Common myeloid progenitor, CD34-positive (primary cell): Measurements from ENCODE around the gene CDC42BPG.

Experiments
- CTCF ChIA-PET: fragments of 350-600 bp; sonication (Branson Sonifier 250); formaldehyde crosslinking; loops from one replicate; lab custom pipeline; 2021; ENCODE audit warnings: antibody characterized with exemption; lab: Charles Lee
- POLR2A ChIA-PET: fragments of 350-600 bp; sonication (Branson Sonifier 250); formaldehyde crosslinking; loops from one replicate; lab custom pipeline; 2021; ENCODE audit warnings: antibody characterized with exemption; lab: Charles Lee
- DNase-seq, 3 donors: peaks; one replicate each; pipeline versions ENCODE4 v3.0.0 to v3.0.0-alpha.2; 2013
- H3K27ac ChIP-seq, 2 experiments: 1 replicate in 1 of 2; 2 replicates in 1 of 2; pipeline ENCODE4 v1.7.0; 2013; ENCODE audit warnings: inconsistent platforms in 2 of 2, low read length in 2 of 2, mild to moderate bottlenecking in 2 of 2, low read depth in 1 of 2, moderate library complexity in 1 of 2; ENCODE audit not compliant: severe bottlenecking in 2 of 2, insufficient read depth in 1 of 2, poor library complexity in 1 of 2
- H3K27me3 ChIP-seq, 5 experiments: replicated peaks in 2 of 5; 1 replicate in 3 of 5; 2 replicates in 2 of 5; pipeline versions ENCODE4 v1.6.1 to v1.7.0; 2013; ENCODE audit warnings: low read length in 4 of 5, mild to moderate bottlenecking in 2 of 5, moderate library complexity in 2 of 5, inconsistent platforms in 1 of 5; ENCODE audit not compliant: insufficient read depth in 5 of 5, control insufficient read depth in 4 of 5
- H3K36me3 ChIP-seq, 4 experiments: 1 replicate in 2 of 4; 2 replicates in 2 of 4; pipeline versions ENCODE4 v1.6.1 to v1.7.0; 2013; ENCODE audit warnings: low read length in 3 of 4, control low read depth in 1 of 4, mild to moderate bottlenecking in 1 of 4; ENCODE audit not compliant: control insufficient read depth in 4 of 4, insufficient read depth in 4 of 4
- H3K4me1 ChIP-seq, 4 experiments: 1 replicate in 3 of 4; 2 replicates in 1 of 4; pipeline versions ENCODE4 v1.6.1 to v1.7.1; 2013; ENCODE audit warnings: low read length in 3 of 4, mild to moderate bottlenecking in 3 of 4, control low read depth in 1 of 4, inconsistent platforms in 1 of 4, moderate library complexity in 1 of 4; ENCODE audit not compliant: control insufficient read depth in 4 of 4, insufficient read depth in 4 of 4; ENCODE audit errors: control extremely low read depth in 1 of 4
- H3K4me3 ChIP-seq, 7 experiments: 1 replicate in 4 of 7; 2 replicates in 3 of 7; pipeline versions ENCODE4 v1.5.1 to v1.7.0; 2013; ENCODE audit warnings: mild to moderate bottlenecking in 7 of 7, low read length in 6 of 7, moderate library complexity in 6 of 7, inconsistent platforms in 2 of 7, low read depth in 2 of 7, control low read depth in 1 of 7; ENCODE audit not compliant: insufficient read depth in 4 of 7, control insufficient read depth in 1 of 7; ENCODE audit errors: extremely low read depth in 1 of 7
- H3K9me3 ChIP-seq, 5 experiments: 1 replicate in 4 of 5; 2 replicates in 1 of 5; pipeline versions ENCODE4 v1.6.1 to v1.7.1; 2013; ENCODE audit warnings: low read length in 4 of 5, mild to moderate bottlenecking in 2 of 5, inconsistent platforms in 1 of 5, low read depth in 1 of 5, moderate library complexity in 1 of 5; ENCODE audit not compliant: control insufficient read depth in 4 of 5, insufficient read depth in 2 of 5; ENCODE audit errors: control extremely low read depth in 1 of 5
- WGBS: methylation state at CpG from one replicate; pipeline ENCODE4 v1.1.5; 2013; ENCODE audit not compliant: insufficient coverage; 5-methylcytosine and 5-hydroxymethylcytosine counted together

Gene CDC42BPG

DNA sequence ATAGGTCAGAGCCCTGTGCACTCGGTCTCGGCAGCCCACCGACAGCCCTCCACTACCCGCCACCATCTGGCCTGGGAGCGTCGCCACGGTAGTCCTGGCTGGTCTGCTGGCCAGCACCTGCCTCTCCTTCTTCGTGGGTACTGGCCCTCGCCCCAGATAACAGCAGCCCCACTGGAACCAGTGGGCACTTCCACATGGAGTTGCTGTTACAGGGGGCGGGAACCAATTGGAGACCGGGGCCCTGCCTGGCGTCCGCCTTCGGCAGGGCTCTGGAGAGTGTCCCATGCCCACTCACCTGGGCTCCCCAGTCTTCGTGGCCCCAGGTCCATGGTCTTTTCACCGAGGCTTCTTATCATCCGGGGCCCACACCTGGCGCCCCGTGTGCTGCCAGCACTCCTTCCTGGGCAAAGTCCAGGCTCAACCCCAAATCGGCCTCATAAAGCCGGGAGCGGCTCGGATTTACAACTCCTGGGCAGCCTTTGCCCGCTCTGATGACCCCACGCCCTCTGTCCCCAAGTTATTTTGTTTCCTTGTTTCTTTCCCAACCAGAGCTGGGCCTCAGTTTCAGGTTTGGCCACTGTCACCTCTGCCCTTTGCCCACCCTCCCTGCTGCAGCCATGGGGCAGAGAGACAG is 46.9 kb upstream of the CDC42BPG start:
- ChIA-PET CTCF (interaction anchor here (1.4 to 36.3 kb wide), 5 partner anchors 7 to 100 kb away, joined by 3 to 1071 read pairs (median 25); partner anchors contain the start of genes CDC42BPG and EHD1), POLR2A (interaction anchor here (1.4 kb wide), 1 partner anchor 13 kb away, joined by 5 read pairs; the partner anchor contains the start of gene EHD1)
- H3K27ac ChIP-seq: no peak overlapping the region
- H3K9me3 ChIP-seq: no peaks in the 10 kb centered on the region
- peaks cover 0 to 17% (median 6%) of the 10 kb centered on the region in 4 experiments for H3K36me3 ChIP-seq
- H3K4me1 ChIP-seq: peaks cover 3 to 43% (median 26%) of the 10 kb centered on the region in 4 experiments
- DNase-seq: no peak
- 97% methylated on average over 25 of the region's 25 CpGs for WGBS
- H3K4me3 ChIP-seq: no peak overlapping the region
- H3K27me3 ChIP-seq: no peaks in the 10 kb centered on the region

DNA sequence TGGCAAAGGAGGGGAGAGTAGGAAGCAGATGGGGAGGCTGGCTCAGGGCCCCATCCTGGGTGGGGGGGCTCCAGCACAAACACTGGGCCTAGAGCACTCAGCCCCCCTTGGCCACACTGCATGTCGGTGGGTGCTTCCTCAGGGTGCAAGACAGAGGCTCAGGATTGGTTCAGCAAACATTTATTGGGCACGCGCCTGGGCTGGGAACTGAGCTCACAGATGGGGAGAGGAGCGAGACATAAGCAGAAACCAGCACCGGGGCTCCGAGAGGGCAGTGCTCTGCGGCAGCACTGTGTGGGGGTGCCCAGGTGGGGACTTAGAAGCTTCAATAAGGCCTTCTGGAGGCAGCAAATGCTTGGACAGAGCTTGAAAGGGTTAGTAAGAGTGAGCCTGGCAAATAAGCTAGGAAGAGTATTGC is 46.1 kb upstream of the CDC42BPG start:
- CTCF ChIA-PET: interaction anchor here (1.1 to 36.3 kb wide), 5 partner anchors 11 to 103 kb away, joined by 3 to 1071 read pairs (median 3); partner anchors contain the start of genes CDC42BPG and EHD1
- no peak overlapping the region for H3K4me3 ChIP-seq
- peaks cover 0 to 11% (median 4%) of the 10 kb centered on the region in 4 experiments for H3K36me3 ChIP-seq
- no peak overlapping the region for H3K27ac ChIP-seq
- no peaks in the 10 kb centered on the region for H3K27me3 ChIP-seq
- no peak for DNase-seq
- peaks cover 3 to 51% (median 27%) of the 10 kb centered on the region in 4 experiments for H3K4me1 ChIP-seq
- H3K9me3 ChIP-seq: no peaks in the 10 kb centered on the region
- WGBS: 94% methylated on average over 6 of the region's 7 CpGs
- POLR2A ChIA-PET: interaction anchor here (0.6 to 1.4 kb wide), 2 partner anchors 12 to 33 kb away, joined by 3 to 5 read pairs; partner anchors contain the start of gene EHD1

DNA sequence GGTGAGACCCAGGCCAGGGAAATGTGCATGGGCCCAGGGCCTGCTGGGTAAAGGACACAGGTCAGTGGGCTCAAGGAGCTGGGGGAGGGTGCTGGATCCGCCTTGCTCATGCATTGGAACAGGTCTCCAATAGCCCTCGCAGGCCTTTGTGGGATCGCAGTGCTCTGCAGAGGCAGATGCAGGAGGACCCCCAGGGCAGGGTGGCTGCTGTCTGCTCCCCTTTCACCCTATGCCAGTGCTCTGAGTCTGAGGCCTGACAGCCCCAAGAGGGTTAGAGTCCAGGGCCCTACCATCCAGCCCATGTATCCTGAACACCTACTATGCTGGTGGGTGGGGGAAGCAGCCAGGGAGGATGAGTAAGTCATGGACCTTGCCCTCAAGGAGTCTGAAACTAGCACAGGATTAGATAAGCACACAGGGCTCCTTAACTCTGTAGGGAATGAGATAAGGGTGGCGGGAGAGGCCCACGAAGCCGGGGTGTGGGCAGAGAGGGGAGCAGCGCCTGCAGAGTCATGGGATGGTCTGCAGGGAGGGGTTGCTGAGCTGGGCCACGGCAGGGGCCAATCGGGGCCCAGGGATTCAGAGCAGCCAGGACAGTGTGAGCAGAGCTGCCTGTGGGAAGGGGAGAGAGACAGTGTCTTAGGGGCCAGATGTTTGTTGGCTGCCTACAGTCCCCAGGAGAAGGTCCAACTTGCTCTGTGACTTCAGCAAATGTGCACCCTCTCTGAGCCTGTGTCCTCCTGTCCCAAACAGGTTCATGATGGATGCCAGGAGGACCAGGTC is 44.5 kb upstream of the CDC42BPG start:
- H3K4me3 ChIP-seq: no peak overlapping the region
- peak overlapping the region in 1 of 2 experiments; percentile 40 for H3K27ac ChIP-seq
- CTCF ChIA-PET: interaction anchor here (0.6 to 36.3 kb wide), 8 partner anchors 11 to 170 kb away, joined by 3 to 1071 read pairs (median 3); partner anchors contain the start of genes CDC42BPG and NAALADL1
- 67% methylated on average over 9 of the region's 9 CpGs for WGBS
- H3K36me3 ChIP-seq: no peaks in the 10 kb centered on the region
- H3K9me3 ChIP-seq: no peaks in the 10 kb centered on the region
- POLR2A ChIA-PET: no interaction called here
- H3K27me3 ChIP-seq: no peaks in the 10 kb centered on the region
- peaks cover 3 to 55% (median 24%) of the 10 kb centered on the region in 4 experiments for H3K4me1 ChIP-seq
- DNase-seq: peak; percentile 35 to 70 (median 58)

DNA sequence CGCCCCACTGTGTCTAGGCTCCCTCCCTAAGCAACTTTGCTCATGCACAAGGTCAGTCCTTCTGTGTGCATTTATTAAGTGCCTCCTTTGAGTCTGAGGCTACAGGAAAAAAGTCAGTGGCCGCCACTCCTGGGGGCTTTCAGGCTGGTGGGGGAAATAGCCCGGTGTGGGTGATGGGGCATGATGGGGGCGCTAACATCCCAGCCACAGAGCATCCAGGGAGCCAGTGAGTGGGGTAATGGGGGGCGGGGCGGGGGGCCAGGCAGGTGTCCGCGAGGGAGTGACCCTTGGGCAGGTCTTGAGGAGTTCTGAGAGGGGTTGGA is 43.9 kb upstream of the CDC42BPG start:
- no peaks in the 10 kb centered on the region for H3K27me3 ChIP-seq
- H3K4me1 ChIP-seq: peaks cover 3 to 49% (median 22%) of the 10 kb centered on the region in 4 experiments
- H3K27ac ChIP-seq: peak overlapping the region in 1 of 2 experiments; percentile 40
- H3K36me3 ChIP-seq: no peaks in the 10 kb centered on the region
- DNase-seq: no peak
- peak overlapping the region in 4 of 7 experiments; percentile 30 to 77 (median 56) for H3K4me3 ChIP-seq
- 74% methylated on average over 7 of the region's 8 CpGs for WGBS
- no peaks in the 10 kb centered on the region for H3K9me3 ChIP-seq
- POLR2A ChIA-PET: interaction anchor here (0.5 to 1.4 kb wide), 3 partner anchors 10 to 105 kb away, joined by 3 to 5 read pairs (median 4); partner anchors contain the start of gene EHD1
- CTCF ChIA-PET: interaction anchor here (0.7 to 36.3 kb wide), 6 partner anchors 8 to 170 kb away, joined by 3 to 1071 read pairs (median 4); partner anchors contain the start of genes CDC42BPG and NAALADL1

DNA sequence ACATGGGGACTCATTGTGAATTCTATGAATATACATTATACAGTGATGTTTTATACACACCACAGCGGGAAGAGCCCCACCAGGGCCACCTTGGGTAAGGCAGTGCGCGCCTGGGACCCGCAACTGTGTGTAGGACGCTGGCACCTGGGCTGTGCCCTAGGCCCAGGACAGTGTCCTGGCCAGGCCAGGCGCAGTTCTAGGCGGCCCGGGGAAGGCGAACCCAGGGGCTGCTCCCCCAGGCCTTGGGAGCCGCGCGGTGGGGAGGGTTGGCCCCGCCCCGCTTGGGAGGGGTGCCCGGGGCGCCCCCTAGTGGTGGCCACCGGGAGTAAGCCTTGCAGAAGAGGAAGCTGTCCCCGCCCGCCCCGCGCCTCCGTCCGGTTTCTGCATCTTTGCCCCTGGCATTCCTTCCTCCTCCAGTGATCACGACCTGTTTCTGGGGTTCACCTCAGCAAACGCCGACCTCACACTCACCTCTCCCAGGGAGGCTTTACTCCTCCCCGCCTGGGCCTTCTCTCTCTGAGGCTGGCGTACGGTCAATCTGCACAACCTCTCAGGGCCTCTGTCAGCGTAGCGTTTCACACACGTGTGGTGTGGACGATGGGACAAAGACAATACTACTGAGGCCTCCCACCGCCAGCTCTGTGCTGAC is 43.4 kb upstream of the CDC42BPG start:
- H3K9me3 ChIP-seq: no peaks in the 10 kb centered on the region
- no peaks in the 10 kb centered on the region for H3K27me3 ChIP-seq
- WGBS: 17% methylated on average over 27 of the region's 34 CpGs
- ChIA-PET CTCF (interaction anchor here (0.6 to 36.3 kb wide), 10 partner anchors 9 to 214 kb away, joined by 3 to 1071 read pairs (median 4); partner anchors contain the start of genes ATG2A, CDC42BPG and NAALADL1), POLR2A (interaction anchor here (0.5 to 1.4 kb wide), 3 partner anchors 9 to 105 kb away, joined by 3 to 5 read pairs (median 4); partner anchors contain the start of gene EHD1)
- H3K4me1 ChIP-seq: peaks cover 3 to 45% (median 20%) of the 10 kb centered on the region in 4 experiments
- no peaks in the 10 kb centered on the region for H3K36me3 ChIP-seq
- H3K27ac ChIP-seq: peak overlapping the region in 1 of 2 experiments; percentile 61
- DNase-seq: peak; percentile 67 to 74 (median 72)
- H3K4me3 ChIP-seq: peak overlapping the region in 5 of 7 experiments; percentile 30 to 77 (median 47)

DNA sequence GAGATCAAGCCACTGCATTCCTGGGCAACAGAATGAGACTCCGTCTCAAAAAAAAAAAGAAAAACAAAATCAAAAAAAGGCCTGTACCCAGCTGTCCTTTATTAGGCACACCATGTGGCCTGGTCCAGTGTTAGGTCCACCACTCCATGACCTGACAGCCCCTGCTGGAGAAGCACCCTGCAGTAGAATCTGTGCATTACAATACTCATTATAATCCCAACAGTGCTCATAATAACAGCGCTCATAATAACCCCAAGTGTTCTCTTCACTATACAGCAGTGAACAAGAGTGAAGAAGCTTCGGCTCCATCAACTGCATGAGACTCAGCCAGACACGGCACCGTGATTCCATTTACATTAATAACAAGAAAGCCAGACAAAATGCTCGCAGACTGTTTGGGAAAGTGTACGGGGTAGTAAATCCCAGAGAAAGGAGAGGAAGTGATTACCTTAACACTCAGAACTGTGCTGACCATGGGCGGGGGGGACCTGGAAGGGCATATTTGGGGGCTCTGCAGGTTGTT is 42.8 kb upstream of the CDC42BPG start:
- no peaks in the 10 kb centered on the region for H3K36me3 ChIP-seq
- ChIA-PET POLR2A (interaction anchor here (0.6 to 1.4 kb wide), 2 partner anchors 9 to 41 kb away, joined by 3 to 5 read pairs; partner anchors contain the start of gene EHD1), CTCF (interaction anchor here (0.6 to 36.3 kb wide), 9 partner anchors 8 to 262 kb away, joined by 3 to 1071 read pairs (median 4); partner anchors contain the start of genes ATG2A, CDC42BPG and NAALADL1)
- peak overlapping the region in 2 of 7 experiments; percentile 47 to 77 for H3K4me3 ChIP-seq
- no peak for DNase-seq
- peak overlapping the region in 1 of 2 experiments; percentile 61 for H3K27ac ChIP-seq
- no peaks in the 10 kb centered on the region for H3K9me3 ChIP-seq
- H3K4me1 ChIP-seq: peaks cover 3 to 40% (median 17%) of the 10 kb centered on the region in 4 experiments
- H3K27me3 ChIP-seq: no peaks in the 10 kb centered on the region
- WGBS: 95% methylated on average over 3 of the region's 8 CpGs
